K562 (cell line): ENCODE results near the gene PDE9A.

Source experiments
- GATA2 ChIP-seq: sonication (generic); formaldehyde crosslinking; IDR thresholded peaks from 2 replicates; pipeline ENCODE4 v1.4.0; 2020; ENCODE audit warnings: mild to moderate bottlenecking, missing genetic modification reagents
- PCBP2 ChIP-seq: fragments of 200-400 bp; formaldehyde crosslinking; IDR thresholded peaks from 2 replicates; pipeline ENCODE4 v1.6.1; 2018; ENCODE audit warnings: low read length, low read depth, mild to moderate bottlenecking, moderate library complexity; ENCODE audit not compliant: poor library complexity, severe bottlenecking
- POLR2A ChIP-seq: fragments of 450-650 bp; conservative IDR thresholded peaks from 2 replicates; pipeline ENCODE4 v1.6.1; 2016
- TF ChIP-seq, protein P1 (sequence below): fragments of 250-450 bp; sonication (Bioruptor Pico); IDR thresholded peaks from 2 replicates; pipeline ENCODE4 v1.4.0; 2020; ENCODE audit warnings: mild to moderate bottlenecking, moderate library complexity
- TF ChIP-seq, protein P2 (sequence below): sonication (generic); formaldehyde crosslinking; IDR thresholded peaks from 2 replicates; pipeline ENCODE4 v1.8.0; 2022; ENCODE audit warnings: missing genetic modification reagents, mild to moderate bottlenecking, borderline replicate concordance

DNA sequence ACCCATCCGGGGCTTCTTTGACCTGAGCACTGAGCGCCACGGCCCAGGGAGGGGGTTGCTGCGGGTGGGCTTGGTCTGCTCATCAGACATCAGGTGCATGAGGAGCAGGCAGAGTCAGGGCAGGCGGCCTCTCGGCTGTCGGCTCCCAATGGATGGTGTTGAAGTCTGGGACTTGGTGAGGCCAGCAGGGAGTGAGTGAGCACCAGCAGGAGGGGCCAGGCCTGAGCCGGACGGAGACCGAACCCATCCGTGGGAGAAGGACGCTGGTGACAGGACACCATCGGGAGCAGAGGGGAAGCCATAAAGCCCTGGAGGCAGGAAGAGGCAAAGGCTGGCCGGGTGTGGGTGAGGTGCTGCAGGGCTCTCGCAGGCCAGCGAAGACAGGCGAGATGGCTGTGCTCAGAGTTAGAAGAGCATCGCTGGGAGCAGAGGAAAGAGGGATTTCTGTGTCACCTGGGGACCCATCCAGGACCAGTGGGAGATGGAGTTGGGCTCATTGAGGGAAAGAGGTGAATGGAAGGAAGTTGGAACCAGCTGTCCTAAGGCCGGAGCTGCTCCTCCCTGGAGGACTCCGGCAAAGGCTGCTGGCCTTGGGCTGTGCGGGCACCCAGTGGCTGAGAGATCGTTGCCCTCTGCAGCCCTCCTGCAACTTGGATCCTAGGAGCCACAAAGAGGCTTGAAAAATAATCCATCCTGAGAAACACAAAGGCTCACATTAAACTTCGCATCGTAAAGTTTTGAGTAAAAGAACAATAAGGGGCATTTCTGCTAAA, 49.9 kb downstream of the PDE9A start:
- TF ChIP-seq GATA2, result no peak
- TF ChIP-seq PCBP2, result no peak
- no peak for TF ChIP-seq POLR2A
- TF ChIP-seq, protein P1, sequence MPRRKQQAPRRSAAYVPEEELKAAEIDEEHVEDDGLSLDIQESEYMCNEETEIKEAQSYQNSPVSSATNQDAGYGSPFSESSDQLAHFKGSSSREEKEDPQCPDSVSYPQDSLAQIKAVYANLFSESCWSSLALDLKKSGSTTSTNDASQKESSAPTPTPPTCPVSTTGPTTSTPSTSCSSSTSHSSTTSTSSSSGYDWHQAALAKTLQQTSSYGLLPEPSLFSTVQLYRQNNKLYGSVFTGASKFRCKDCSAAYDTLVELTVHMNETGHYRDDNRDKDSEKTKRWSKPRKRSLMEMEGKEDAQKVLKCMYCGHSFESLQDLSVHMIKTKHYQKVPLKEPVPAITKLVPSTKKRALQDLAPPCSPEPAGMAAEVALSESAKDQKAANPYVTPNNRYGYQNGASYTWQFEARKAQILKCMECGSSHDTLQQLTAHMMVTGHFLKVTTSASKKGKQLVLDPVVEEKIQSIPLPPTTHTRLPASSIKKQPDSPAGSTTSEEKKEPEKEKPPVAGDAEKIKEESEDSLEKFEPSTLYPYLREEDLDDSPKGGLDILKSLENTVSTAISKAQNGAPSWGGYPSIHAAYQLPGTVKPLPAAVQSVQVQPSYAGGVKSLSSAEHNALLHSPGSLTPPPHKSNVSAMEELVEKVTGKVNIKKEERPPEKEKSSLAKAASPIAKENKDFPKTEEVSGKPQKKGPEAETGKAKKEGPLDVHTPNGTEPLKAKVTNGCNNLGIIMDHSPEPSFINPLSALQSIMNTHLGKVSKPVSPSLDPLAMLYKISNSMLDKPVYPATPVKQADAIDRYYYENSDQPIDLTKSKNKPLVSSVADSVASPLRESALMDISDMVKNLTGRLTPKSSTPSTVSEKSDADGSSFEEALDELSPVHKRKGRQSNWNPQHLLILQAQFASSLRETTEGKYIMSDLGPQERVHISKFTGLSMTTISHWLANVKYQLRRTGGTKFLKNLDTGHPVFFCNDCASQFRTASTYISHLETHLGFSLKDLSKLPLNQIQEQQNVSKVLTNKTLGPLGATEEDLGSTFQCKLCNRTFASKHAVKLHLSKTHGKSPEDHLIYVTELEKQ (CRISPR knock-in tag), result no peak
- TF ChIP-seq, protein P2, sequence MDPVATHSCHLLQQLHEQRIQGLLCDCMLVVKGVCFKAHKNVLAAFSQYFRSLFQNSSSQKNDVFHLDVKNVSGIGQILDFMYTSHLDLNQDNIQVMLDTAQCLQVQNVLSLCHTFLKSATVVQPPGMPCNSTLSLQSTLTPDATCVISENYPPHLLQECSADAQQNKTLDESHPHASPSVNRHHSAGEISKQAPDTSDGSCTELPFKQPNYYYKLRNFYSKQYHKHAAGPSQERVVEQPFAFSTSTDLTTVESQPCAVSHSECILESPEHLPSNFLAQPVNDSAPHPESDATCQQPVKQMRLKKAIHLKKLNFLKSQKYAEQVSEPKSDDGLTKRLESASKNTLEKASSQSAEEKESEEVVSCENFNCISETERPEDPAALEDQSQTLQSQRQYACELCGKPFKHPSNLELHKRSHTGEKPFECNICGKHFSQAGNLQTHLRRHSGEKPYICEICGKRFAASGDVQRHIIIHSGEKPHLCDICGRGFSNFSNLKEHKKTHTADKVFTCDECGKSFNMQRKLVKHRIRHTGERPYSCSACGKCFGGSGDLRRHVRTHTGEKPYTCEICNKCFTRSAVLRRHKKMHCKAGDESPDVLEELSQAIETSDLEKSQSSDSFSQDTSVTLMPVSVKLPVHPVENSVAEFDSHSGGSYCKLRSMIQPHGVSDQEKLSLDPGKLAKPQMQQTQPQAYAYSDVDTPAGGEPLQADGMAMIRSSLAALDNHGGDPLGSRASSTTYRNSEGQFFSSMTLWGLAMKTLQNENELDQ (CRISPR knock-in tag), result no peak
